HEK293 (cell line): ENCODE measurements around the gene GPR84.
A peak's percentile ranks its signal among the peaks of the same experiment; 100 is the strongest.

Experiments
- ATF2 ChIP-seq: fragments of 450-650 bp; formaldehyde crosslinking; IDR thresholded peaks from 2 replicates; pipeline ENCODE4 v1.5.1; 2016; ENCODE audit warnings: missing biosample characterization, missing genetic modification characterization, low read depth
- GLI2 ChIP-seq: fragments of 450-650 bp; formaldehyde crosslinking; IDR thresholded peaks from 2 replicates; pipeline ENCODE4; 2017; ENCODE audit warnings: missing biosample characterization, missing genetic modification characterization, low read depth, borderline replicate concordance
- OSR2 ChIP-seq: fragments of 450-650 bp; formaldehyde crosslinking; IDR thresholded peaks from 2 replicates; pipeline ENCODE4 v1.5.1; 2016; ENCODE audit warnings: missing biosample characterization, missing genetic modification characterization
- PRDM2 ChIP-seq: fragments of 450-650 bp; formaldehyde crosslinking; IDR thresholded peaks from 2 replicates; pipeline ENCODE4 v1.5.1; 2016; ENCODE audit warnings: missing biosample characterization, missing genetic modification characterization, borderline replicate concordance
- ZBTB1 ChIP-seq: fragments of 450-650 bp; formaldehyde crosslinking; IDR thresholded peaks from 2 replicates; pipeline ENCODE4 v1.5.1; 2016; ENCODE audit warnings: missing biosample characterization, missing genetic modification characterization
- ZBTB26 ChIP-seq: fragments of 450-650 bp; formaldehyde crosslinking; optimal IDR thresholded peaks from 2 replicates; pipeline ENCODE3; 2016; ENCODE audit warnings: missing biosample characterization, mild to moderate bottlenecking, missing genetic modification characterization
- ZEB2 ChIP-seq: fragments of 450-650 bp; formaldehyde crosslinking; IDR thresholded peaks from 2 replicates; pipeline ENCODE4 v1.5.1; 2016; ENCODE audit warnings: missing biosample characterization, missing genetic modification characterization
- ZFP3 ChIP-seq: fragments of 450-650 bp; formaldehyde crosslinking; IDR thresholded peaks from 2 replicates; pipeline ENCODE4 v1.5.1; 2016; ENCODE audit warnings: low read depth, missing biosample characterization, missing genetic modification characterization
- ZNF138 ChIP-seq: fragments of 450-650 bp; formaldehyde crosslinking; IDR thresholded peaks from 2 replicates; pipeline ENCODE4 v1.5.1; 2016; ENCODE audit warnings: missing biosample characterization, missing genetic modification characterization, borderline replicate concordance
- ZNF140 ChIP-seq: fragments of 450-650 bp; formaldehyde crosslinking; IDR thresholded peaks from 2 replicates; pipeline ENCODE4 v1.5.1; 2016; ENCODE audit warnings: missing biosample characterization, missing genetic modification characterization
- ZNF148 ChIP-seq: fragments of 450-650 bp; formaldehyde crosslinking; IDR thresholded peaks from 2 replicates; pipeline ENCODE4 v1.5.0; 2017; ENCODE audit warnings: missing biosample characterization, missing genetic modification characterization, borderline replicate concordance
- ZNF169 ChIP-seq: fragments of 450-650 bp; formaldehyde crosslinking; IDR thresholded peaks from 2 replicates; pipeline ENCODE4 v1.5.1; 2016; ENCODE audit warnings: missing biosample characterization, missing genetic modification characterization
- ZNF184 ChIP-seq: fragments of 450-650 bp; IDR thresholded peaks from 2 replicates; pipeline ENCODE4 v1.5.1; 2018; ENCODE audit warnings: missing biosample characterization, mild to moderate bottlenecking, missing genetic modification characterization
- ZNF302 ChIP-seq: fragments of 450-650 bp; formaldehyde crosslinking; IDR thresholded peaks from 2 replicates; pipeline ENCODE4 v1.5.1; 2016; ENCODE audit warnings: missing biosample characterization, missing genetic modification characterization, low read depth
- ZNF324 ChIP-seq: fragments of 450-650 bp; formaldehyde crosslinking; IDR thresholded peaks from 2 replicates; pipeline ENCODE4 v1.5.1; 2016; ENCODE audit warnings: missing biosample characterization, missing genetic modification characterization
- ZNF433 ChIP-seq: fragments of 450-650 bp; formaldehyde crosslinking; IDR thresholded peaks from 2 replicates; pipeline ENCODE4 v1.5.1; 2016; ENCODE audit warnings: missing biosample characterization, missing genetic modification characterization, low read depth
- ZNF510 ChIP-seq: fragments of 450-650 bp; formaldehyde crosslinking; IDR thresholded peaks from 2 replicates; pipeline ENCODE4 v1.5.1; 2018; ENCODE audit warnings: mild to moderate bottlenecking, missing genetic modification characterization, missing biosample characterization; ENCODE audit not compliant: insufficient replicate concordance
- ZNF555 ChIP-seq: fragments of 450-650 bp; formaldehyde crosslinking; conservative IDR thresholded peaks from 2 replicates; pipeline ENCODE4 v1.5.1; 2017; ENCODE audit warnings: missing biosample characterization, mild to moderate bottlenecking, missing genetic modification characterization, inconsistent platforms
- ZNF561 ChIP-seq: fragments of 450-650 bp; IDR thresholded peaks from 2 replicates; pipeline ENCODE4 v1.5.1; 2018; ENCODE audit warnings: missing biosample characterization, missing genetic modification characterization, borderline replicate concordance
- ZNF626 ChIP-seq: fragments of 450-650 bp; sonication (Bioruptor Pico); formaldehyde crosslinking; IDR thresholded peaks from 2 replicates; pipeline ENCODE4 v1.5.1; 2018; ENCODE audit warnings: missing biosample characterization, missing genetic modification characterization, inconsistent platforms
- ZNF660 ChIP-seq: fragments of 450-650 bp; IDR thresholded peaks from 2 replicates; pipeline ENCODE4 v1.5.1; 2018; ENCODE audit warnings: missing biosample characterization, mild to moderate bottlenecking, missing genetic modification characterization
- ZNF707 ChIP-seq: fragments of 450-650 bp; formaldehyde crosslinking; IDR thresholded peaks from 2 replicates; pipeline ENCODE4 v1.5.1; 2016; ENCODE audit warnings: missing biosample characterization, missing genetic modification characterization
- ZNF768 ChIP-seq: fragments of 450-650 bp; formaldehyde crosslinking; IDR thresholded peaks from 2 replicates; pipeline ENCODE4 v1.5.1; 2018; ENCODE audit warnings: missing biosample characterization, mild to moderate bottlenecking, missing genetic modification characterization
- TF ChIP-seq, protein P1 (sequence below): sonication (generic); formaldehyde crosslinking; IDR thresholded peaks from 2 replicates; pipeline ENCODE4 v1.8.1; 2022; ENCODE audit warnings: mild to moderate bottlenecking, moderate library complexity, missing genetic modification reagents
- TF ChIP-seq, protein P2 (sequence below): fragments of 450-650 bp; formaldehyde crosslinking; IDR thresholded peaks from 2 replicates; pipeline ENCODE4 v1.5.1; 2017; ENCODE audit warnings: missing biosample characterization, missing genetic modification characterization

The GPR84 gene

DNA sequence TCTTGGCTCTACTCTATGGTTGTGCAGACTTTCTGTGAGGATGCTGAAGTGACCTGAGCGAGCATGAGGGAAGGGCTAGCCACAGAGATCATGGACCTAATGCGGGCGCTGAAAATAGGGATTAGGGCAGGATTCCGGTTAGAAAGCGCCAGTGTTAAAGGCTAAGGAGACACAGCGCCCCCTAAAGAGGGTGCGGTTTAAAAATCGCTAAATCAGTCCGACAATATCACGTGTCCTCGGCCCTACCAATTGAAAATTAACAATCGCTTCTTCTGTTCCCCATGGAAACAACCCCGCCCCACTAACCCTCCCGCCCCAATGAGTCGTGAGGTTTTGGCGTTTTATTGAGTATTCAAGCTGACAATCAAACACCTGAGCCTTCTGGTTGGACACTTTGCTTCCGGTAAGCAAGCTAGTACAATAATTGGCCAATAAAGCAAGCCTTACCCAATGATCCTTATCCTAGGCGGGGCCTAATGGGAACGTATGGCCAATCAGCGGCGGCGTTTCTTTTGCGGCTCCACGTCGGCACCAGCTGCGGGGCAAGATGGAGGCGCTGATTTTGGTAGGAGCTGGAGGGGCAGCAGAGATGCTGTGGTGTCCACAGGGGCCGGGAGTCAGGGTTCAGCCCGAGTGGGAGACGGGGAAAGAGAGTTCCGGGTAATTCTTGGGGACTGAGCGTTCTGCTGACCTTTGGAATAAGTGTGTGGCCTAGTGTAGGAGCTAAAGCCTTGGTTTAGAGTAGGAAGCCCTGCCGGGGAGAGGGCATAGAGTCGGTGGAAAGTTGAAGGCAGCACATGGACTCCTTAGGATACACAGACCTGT lies 39.5 kb downstream of the GPR84 start, which contains the start of gene COPZ1 (continued):
- TF ChIP-seq PRDM2 (tag by site-specific recombination) = no peak
- TF ChIP-seq ATF2 (tag by site-specific recombination) = no peak
- TF ChIP-seq, protein P1, sequence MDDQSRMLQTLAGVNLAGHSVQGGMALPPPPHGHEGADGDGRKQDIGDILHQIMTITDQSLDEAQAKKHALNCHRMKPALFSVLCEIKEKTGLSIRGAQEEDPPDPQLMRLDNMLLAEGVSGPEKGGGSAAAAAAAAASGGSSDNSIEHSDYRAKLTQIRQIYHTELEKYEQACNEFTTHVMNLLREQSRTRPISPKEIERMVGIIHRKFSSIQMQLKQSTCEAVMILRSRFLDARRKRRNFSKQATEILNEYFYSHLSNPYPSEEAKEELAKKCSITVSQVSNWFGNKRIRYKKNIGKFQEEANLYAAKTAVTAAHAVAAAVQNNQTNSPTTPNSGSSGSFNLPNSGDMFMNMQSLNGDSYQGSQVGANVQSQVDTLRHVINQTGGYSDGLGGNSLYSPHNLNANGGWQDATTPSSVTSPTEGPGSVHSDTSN (CRISPR knock-in tag) = 0 out of 2 replicates have a peak, but pooled peaks have one; percentile 55
- TF ChIP-seq ZNF184 = no peak
- TF ChIP-seq ZNF555 (tag by site-specific recombination) = no peak
- TF ChIP-seq ZNF707 (tag by site-specific recombination) = no peak
- TF ChIP-seq ZNF510 (tag by site-specific recombination) = no peak
- no peak for TF ChIP-seq GLI2
- no peak for TF ChIP-seq ZNF140 (tag by site-specific recombination)
- no peak for TF ChIP-seq ZNF626
- TF ChIP-seq ZNF302 (tag by site-specific recombination) = no peak
- no peak for TF ChIP-seq ZFP3 (tag by site-specific recombination)
- TF ChIP-seq ZBTB1 (tag by site-specific recombination) = no peak
- TF ChIP-seq OSR2 (tag by site-specific recombination) = no peak
- TF ChIP-seq, protein P2, sequence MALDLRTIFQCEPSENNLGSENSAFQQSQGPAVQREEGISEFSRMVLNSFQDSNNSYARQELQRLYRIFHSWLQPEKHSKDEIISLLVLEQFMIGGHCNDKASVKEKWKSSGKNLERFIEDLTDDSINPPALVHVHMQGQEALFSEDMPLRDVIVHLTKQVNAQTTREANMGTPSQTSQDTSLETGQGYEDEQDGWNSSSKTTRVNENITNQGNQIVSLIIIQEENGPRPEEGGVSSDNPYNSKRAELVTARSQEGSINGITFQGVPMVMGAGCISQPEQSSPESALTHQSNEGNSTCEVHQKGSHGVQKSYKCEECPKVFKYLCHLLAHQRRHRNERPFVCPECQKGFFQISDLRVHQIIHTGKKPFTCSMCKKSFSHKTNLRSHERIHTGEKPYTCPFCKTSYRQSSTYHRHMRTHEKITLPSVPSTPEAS (tag by site-specific recombination) = peak; percentile 44; the same call in 1 of the 2 replicates
- no peak for TF ChIP-seq ZNF169 (tag by site-specific recombination)
- TF ChIP-seq ZNF148 = no peak
- TF ChIP-seq ZNF324 (tag by site-specific recombination) = peak; percentile 55; the same call in 1 of the 2 replicates
- TF ChIP-seq ZNF138 (tag by site-specific recombination) = no peak
- no peak for TF ChIP-seq ZEB2 (tag by site-specific recombination)
- peak; percentile 81 for TF ChIP-seq ZNF660 (tag by site-specific recombination)
- no peak for TF ChIP-seq ZBTB26 (tag by site-specific recombination)
- no peak for TF ChIP-seq ZNF433 (tag by site-specific recombination)
- no peak for TF ChIP-seq ZNF768 (tag by site-specific recombination)
- TF ChIP-seq ZNF561 (tag by site-specific recombination) = peak; percentile 29; the same call in 1 of the 2 replicates
